ENCODE data around the gene METAP2.

DNA sequence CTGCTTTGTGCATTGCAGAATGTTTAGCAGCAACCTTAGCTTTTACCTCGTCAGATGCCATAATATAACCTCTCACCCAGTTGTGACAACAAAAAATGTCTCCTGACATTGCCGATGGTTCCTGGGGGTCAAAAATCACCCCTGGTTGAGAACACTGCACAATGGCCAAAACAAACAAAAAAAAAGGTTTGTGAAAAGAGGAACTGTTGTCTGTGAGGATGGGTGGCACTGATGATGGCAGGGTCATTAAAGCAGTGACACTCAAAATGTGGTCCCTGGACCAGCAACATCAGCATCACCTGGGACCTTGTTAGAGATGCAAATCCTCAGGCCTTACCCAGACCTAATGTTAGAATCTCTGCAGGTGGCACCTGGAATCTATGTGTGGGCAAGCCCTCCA is 36.4 kb upstream of the METAP2 start:
- TF ChIP-seq, protein P1, sequence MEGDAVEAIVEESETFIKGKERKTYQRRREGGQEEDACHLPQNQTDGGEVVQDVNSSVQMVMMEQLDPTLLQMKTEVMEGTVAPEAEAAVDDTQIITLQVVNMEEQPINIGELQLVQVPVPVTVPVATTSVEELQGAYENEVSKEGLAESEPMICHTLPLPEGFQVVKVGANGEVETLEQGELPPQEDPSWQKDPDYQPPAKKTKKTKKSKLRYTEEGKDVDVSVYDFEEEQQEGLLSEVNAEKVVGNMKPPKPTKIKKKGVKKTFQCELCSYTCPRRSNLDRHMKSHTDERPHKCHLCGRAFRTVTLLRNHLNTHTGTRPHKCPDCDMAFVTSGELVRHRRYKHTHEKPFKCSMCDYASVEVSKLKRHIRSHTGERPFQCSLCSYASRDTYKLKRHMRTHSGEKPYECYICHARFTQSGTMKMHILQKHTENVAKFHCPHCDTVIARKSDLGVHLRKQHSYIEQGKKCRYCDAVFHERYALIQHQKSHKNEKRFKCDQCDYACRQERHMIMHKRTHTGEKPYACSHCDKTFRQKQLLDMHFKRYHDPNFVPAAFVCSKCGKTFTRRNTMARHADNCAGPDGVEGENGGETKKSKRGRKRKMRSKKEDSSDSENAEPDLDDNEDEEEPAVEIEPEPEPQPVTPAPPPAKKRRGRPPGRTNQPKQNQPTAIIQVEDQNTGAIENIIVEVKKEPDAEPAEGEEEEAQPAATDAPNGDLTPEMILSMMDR (IDR thresholded peaks at IDR 0.05; ENCODE audit: low read length), result no peak
- no peak for TF ChIP-seq EZH2 (IDR thresholded peaks at IDR 0.05; ENCODE audit: borderline replicate concordance, low read length)
